H1 (cell line): Measurements from ENCODE around the gene CCP110. TPM values are rescaled to one million over a fixed set of nuclear protein-coding genes. Genes with fewer than 3 reads are reported as not detected.

ENCODE experiments used
- CTCF ChIA-PET: fragments of 300-600 bp; sonication (Branson Sonifier 250); formaldehyde crosslinking; loops from one replicate; lab custom pipeline; 2021; ENCODE audit not compliant: partially characterized antibody; lab: Charles Lee
- POLR2A ChIA-PET: fragments of 300-600 bp; sonication (Branson Sonifier 250); formaldehyde crosslinking; loops from one replicate; lab custom pipeline; 2021; ENCODE audit warnings: inconsistent platforms; ENCODE audit not compliant: partially characterized antibody; lab: Charles Lee
- DNase-seq, 2 experiments: peaks; one replicate each; pipeline versions ENCODE4 v3.0.0 to v3.0.0-alpha.2; 2010 to 2022; ENCODE audit warnings: low spot score in 2 of 2, low read depth in 1 of 2, mixed read lengths in 1 of 2
- FAIRE-seq: peaks from 2 replicates; lab custom pipeline; 2011; peaks lifted over from hg19 to GRCh38; lab: Jason Lieb, UNC
- H2AFZ ChIP-seq: 2 replicates; pipeline ENCODE4 v1.8.1; 2012; ENCODE audit warnings: low read length, inconsistent platforms
- H2AK5ac ChIP-seq: 2 replicates; pipeline ENCODE4 v1.6.1; 2013; ENCODE audit warnings: low read depth, low read length
- H2BK120ac ChIP-seq: replicated peaks from 2 replicates; pipeline ENCODE3; 2013; ENCODE audit warnings: low read depth, low read length, inconsistent platforms
- H2BK12ac ChIP-seq: 2 replicates; pipeline ENCODE4 v1.6.1; 2013; ENCODE audit warnings: low read depth, low read length
- H2BK15ac ChIP-seq: 2 replicates; pipeline ENCODE4 v1.6.1; 2013; ENCODE audit warnings: low read length
- H2BK20ac ChIP-seq: 2 replicates; pipeline ENCODE4 v1.6.1; 2013; ENCODE audit warnings: low read length
- H2BK5ac ChIP-seq: 2 replicates; pipeline ENCODE4 v1.6.1; 2013; ENCODE audit warnings: low read depth, low read length
- H3K14ac ChIP-seq: 2 replicates; pipeline ENCODE4 v1.6.1; 2013; ENCODE audit warnings: inconsistent platforms; ENCODE audit not compliant: insufficient read length
- H3K18ac ChIP-seq: 2 replicates; pipeline ENCODE4 v1.6.1; 2013; ENCODE audit warnings: low read length; ENCODE audit errors: extremely low read depth
- H3K23ac ChIP-seq: 2 replicates; pipeline ENCODE4 v1.6.1; 2013; ENCODE audit warnings: inconsistent platforms; ENCODE audit not compliant: insufficient read length
- H3K23me2 ChIP-seq: 2 replicates; pipeline ENCODE4 v1.6.1; 2013; ENCODE audit warnings: low read depth, low read length
- H3K27ac ChIP-seq: 2 replicates; pipeline ENCODE4 v1.6.1; 2011; ENCODE audit warnings: low read depth, low read length, inconsistent platforms
- H3K27me3 ChIP-seq, 4 experiments: replicated peaks in 1 of 4; 1 replicate in 1 of 4; 2 replicates in 3 of 4; pipeline versions ENCODE4 v1.6.1 to v1.8.1; 2011 to 2013; ENCODE audit warnings: low read length in 3 of 4, mild to moderate bottlenecking in 3 of 4, inconsistent platforms in 2 of 4, mixed read lengths in 2 of 4, moderate library complexity in 1 of 4; ENCODE audit not compliant: control insufficient read depth in 3 of 4, insufficient read depth in 3 of 4; ENCODE audit errors: extremely low read depth in 1 of 4
- H3K36me3 ChIP-seq, 4 experiments: 2 replicates each; pipeline versions ENCODE4 v1.6.1 to v1.8.1; 2011 to 2013; ENCODE audit warnings: mild to moderate bottlenecking in 4 of 4, low read length in 3 of 4, moderate library complexity in 2 of 4, control low read depth in 1 of 4, inconsistent platforms in 1 of 4; ENCODE audit not compliant: insufficient read depth in 4 of 4, control insufficient read depth in 2 of 4
- H3K4ac ChIP-seq: replicated peaks from 2 replicates; pipeline ENCODE3; 2013; ENCODE audit warnings: low read length, low read depth, mixed read lengths, inconsistent platforms; ENCODE audit not compliant: insufficient read length
- H3K4me1 ChIP-seq, 4 experiments: replicated peaks in 1 of 4; 1 replicate in 1 of 4; 2 replicates in 3 of 4; pipeline versions ENCODE4 v1.6.1 to v1.8.1; 2011 to 2013; ENCODE audit warnings: low read length in 3 of 4, inconsistent platforms in 2 of 4, mixed read lengths in 1 of 4; ENCODE audit not compliant: insufficient read depth in 4 of 4, control insufficient read depth in 3 of 4
- H3K4me2 ChIP-seq, 2 experiments: 2 replicates each; pipeline versions ENCODE4 v1.6.1 to v1.8.1; 2011 to 2013; ENCODE audit warnings: low read depth in 2 of 2, low read length in 2 of 2, control low read depth in 1 of 2, inconsistent platforms in 1 of 2, mild to moderate bottlenecking in 1 of 2; ENCODE audit not compliant: insufficient read depth in 1 of 2
- H3K4me3 ChIP-seq, 4 experiments: fragments of 200-600, 300-600 bp in 1 of 4; sonication (generic), shearing (Covaris generic), sonication (Bioruptor Twin) in 1 of 4; 2 replicates each; pipeline versions ENCODE4 v1.5.1 to v1.8.1; 2011 to 2016; ENCODE audit warnings: low read length in 4 of 4, low read depth in 3 of 4, control low read depth in 2 of 4, inconsistent platforms in 2 of 4, mild to moderate bottlenecking in 2 of 4, mixed read lengths in 1 of 4, moderate library complexity in 1 of 4; ENCODE audit not compliant: insufficient read depth in 2 of 4; ENCODE audit errors: extremely low read depth in 1 of 4
- H3K56ac ChIP-seq: replicated peaks from 2 replicates; pipeline ENCODE3; 2013; ENCODE audit warnings: low read depth, mild to moderate bottlenecking, mixed read lengths, low read length, inconsistent platforms; ENCODE audit not compliant: insufficient read length
- H3K79me1 ChIP-seq: 2 replicates; pipeline ENCODE4 v1.6.1; 2013; ENCODE audit warnings: low read depth, low read length, control low read depth
- H3K79me2 ChIP-seq, 2 experiments: 2 replicates each; pipeline versions ENCODE4 v1.6.1 to v1.8.1; 2012 to 2013; ENCODE audit warnings: low read length in 2 of 2, mild to moderate bottlenecking in 2 of 2, inconsistent platforms in 1 of 2; ENCODE audit not compliant: insufficient read depth in 2 of 2, control insufficient read depth in 1 of 2
- H3K9ac ChIP-seq, 4 experiments: replicated peaks in 1 of 4; 1 replicate in 1 of 4; 2 replicates in 3 of 4; pipeline versions ENCODE4 v1.6.1 to v1.8.1; 2011 to 2013; ENCODE audit warnings: low read depth in 3 of 4, low read length in 3 of 4, control low read depth in 2 of 4, mild to moderate bottlenecking in 2 of 4, moderate library complexity in 2 of 4, inconsistent platforms in 1 of 4; ENCODE audit errors: extremely low read depth in 1 of 4
- H3K9me3 ChIP-seq, 2 experiments: 2 replicates each; pipeline versions ENCODE4 v1.6.1 to v1.8.1; 2012 to 2013; ENCODE audit warnings: mild to moderate bottlenecking in 2 of 2, moderate library complexity in 2 of 2, control low read depth in 1 of 2, inconsistent platforms in 1 of 2, low read depth in 1 of 2, low read length in 1 of 2, mixed read lengths in 1 of 2; ENCODE audit not compliant: insufficient read depth in 2 of 2
- H4K20me1 ChIP-seq, 2 experiments: replicated peaks in 1 of 2; 2 replicates each; pipeline versions ENCODE3 to v1.8.1; 2011 to 2013; ENCODE audit warnings: inconsistent platforms in 2 of 2, low read length in 2 of 2, mild to moderate bottlenecking in 1 of 2; ENCODE audit not compliant: insufficient read depth in 2 of 2, control insufficient read depth in 1 of 2
- H4K5ac ChIP-seq: 2 replicates; pipeline ENCODE4 v1.6.1; 2013; ENCODE audit warnings: low read length, low read depth, mixed read lengths, inconsistent platforms; ENCODE audit not compliant: insufficient read length
- H4K8ac ChIP-seq: 2 replicates; pipeline ENCODE4 v1.8.0; 2013; ENCODE audit warnings: mild to moderate bottlenecking, moderate library complexity, low read length, inconsistent platforms; ENCODE audit not compliant: insufficient read depth; ENCODE audit errors: extremely low read depth
- H4K91ac ChIP-seq: replicated peaks from 2 replicates; pipeline ENCODE3; 2013; ENCODE audit warnings: low read length, mixed read lengths, inconsistent platforms; ENCODE audit not compliant: insufficient read length
- BACH1 ChIP-seq: IDR thresholded peaks from 2 replicates; pipeline ENCODE4 v1.6.1; 2012; ENCODE audit warnings: low read length, improper control_type of control experiment
- CBX5 ChIP-seq: fragments of 300-800, 300-1000 bp; sonication (generic); IDR thresholded peaks from 2 replicates; pipeline ENCODE4 v1.7.1; 2016; ENCODE audit warnings: antibody characterized with exemption, low read length, low read depth
- CBX8 ChIP-seq: fragments of 300-800, 300-1000 bp; sonication (generic); IDR thresholded peaks from 2 replicates; pipeline ENCODE4 v1.7.1; 2016; ENCODE audit warnings: low read depth, low read length, borderline replicate concordance
- CHD1 ChIP-seq: IDR thresholded peaks from 2 replicates; pipeline ENCODE4 v1.6.1; 2012; ENCODE audit warnings: low read depth, low read length, improper control_type of control experiment
- CTBP2 ChIP-seq: IDR thresholded peaks from 2 replicates; pipeline ENCODE4 v1.7.0; 2011; ENCODE audit warnings: borderline replicate concordance, mild to moderate bottlenecking, moderate library complexity, mixed read lengths, low read length; ENCODE audit not compliant: insufficient read depth, insufficient read length
- GABPA ChIP-seq: IDR thresholded peaks from 2 replicates; pipeline ENCODE4 v1.6.1; 2011; ENCODE audit warnings: mild to moderate bottlenecking, low read length, moderate library complexity, borderline replicate concordance; ENCODE audit not compliant: insufficient read depth
- GTF2F1 ChIP-seq: IDR thresholded peaks from 2 replicates; pipeline ENCODE4 v1.6.1; 2012; ENCODE audit warnings: low read depth, low read length, improper control_type of control experiment, borderline replicate concordance
- JUND ChIP-seq: IDR thresholded peaks from 2 replicates; pipeline ENCODE4 v1.6.1; 2011; ENCODE audit warnings: mild to moderate bottlenecking, improper control_type of control experiment, low read length
- KDM5A ChIP-seq: fragments of 200-600 bp; IDR thresholded peaks from 2 replicates; pipeline ENCODE4 v1.7.1; 2012; ENCODE audit warnings: mild to moderate bottlenecking, low read length, inconsistent platforms, mixed read lengths
- POLR2AphosphoS5 ChIP-seq: IDR thresholded peaks from 2 replicates; pipeline ENCODE4 v1.6.1; 2011; ENCODE audit warnings: low read depth, low read length
- POU5F1 ChIP-seq: IDR thresholded peaks from 2 replicates; pipeline ENCODE4 v1.6.1; 2011; ENCODE audit warnings: low read depth, mild to moderate bottlenecking, low read length, moderate library complexity
- SP1 ChIP-seq: IDR thresholded peaks from 2 replicates; pipeline ENCODE4 v1.6.1; 2011; ENCODE audit warnings: low read depth, low read length
- SUZ12 ChIP-seq: fragments of 200-600 bp; sonication (generic); IDR thresholded peaks from 2 replicates; pipeline ENCODE4 v1.6.1; 2012; ENCODE audit warnings: mild to moderate bottlenecking, inconsistent platforms, low read length, moderate library complexity, mixed read lengths
- YY1 ChIP-seq: IDR thresholded peaks from 2 replicates; pipeline ENCODE4 v1.6.1; 2011; ENCODE audit warnings: low read depth, mild to moderate bottlenecking, low read length
- WGBS, 2 experiments: shearing (Covaris generic) in 1 of 2; methylation state at CpG; one replicate each; pipeline versions ENCODE4 v1.1.6 to v1.1.7; 2013 to 2015; ENCODE audit warnings: low lambda C conversion rate in 2 of 2, mixed read lengths in 2 of 2, inconsistent platforms in 1 of 2, low coverage in 1 of 2, missing lambda C conversion rate in 1 of 2; ENCODE audit not compliant: insufficient replicate concordance in 2 of 2, insufficient coverage in 1 of 2, insufficient read length in 1 of 2; ENCODE audit errors: extremely low coverage in 1 of 2, missing lambda C conversion rate in 1 of 2; 5-methylcytosine and 5-hydroxymethylcytosine counted together
- polyA plus RNA-seq, 7 experiments: library from polyadenylated mRNA; depleted of rRNA in 3 of 7; stranded (reverse) in 5 of 7; unstranded in 2 of 7; fragments of >200 nt in 5 of 7; fragments of 200-250 nt in 2 of 7; gene quantifications; 1 replicate in 5 of 7; 2 replicates in 1 of 7; 4 replicates in 1 of 7; pipeline versions ENCODE4 v1.2.1 to v1.2.3, GENCODE V29; 2011 to 2013; ENCODE audit warnings: missing spikeins in 2 of 7, mixed read lengths in 2 of 7
- total RNA-seq: library from RNA; stranded (reverse); fragmentation: NEBNext Ultra II Directional; extraction: Animal tissue kit (Norgen Biotek cat#: 25700); gene quantifications from 2 replicates; pipeline ENCODE4 v1.2.1, GENCODE V29; 2021
- TF ChIP-seq, protein P1 (sequence below): IDR thresholded peaks from 2 replicates; pipeline ENCODE4 v1.6.1; 2012; ENCODE audit warnings: inconsistent platforms

The CCP110 gene
- total and polyA plus RNA-seq, 2 of the 8 experiments (the other 6 are each of a cell fraction or from before 2014, with no cell fraction given): 3.2 to 19.8 TPM

DNA sequence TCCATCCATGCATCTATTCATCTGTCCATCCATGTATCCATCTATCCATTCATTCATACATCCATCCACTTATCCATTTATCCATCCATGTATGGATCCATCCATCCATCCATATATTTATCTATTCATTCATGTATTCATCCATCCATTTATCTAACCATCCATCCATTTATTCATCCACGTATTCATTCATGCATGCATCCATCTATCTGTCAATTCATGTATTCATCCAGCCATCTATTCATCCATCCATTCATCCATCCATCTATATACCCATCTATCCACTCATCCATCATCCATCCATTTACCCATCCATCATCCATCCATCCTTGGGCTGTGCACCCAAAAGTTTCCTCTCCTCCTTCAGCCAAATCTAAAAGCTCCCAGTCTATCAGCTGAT lies 45.2 kb upstream of the CCP110 start:
- Histone ChIP-seq H2AFZ (no peak overlapping the region), H3K9me3 (no peaks in the 10 kb centered on the region), H3K23me2 (no peaks in the 10 kb centered on the region; the same call in 1 of the 2 replicates), H3K79me2 (no peaks in the 10 kb centered on the region), H3K27ac (no peak overlapping the region), H2BK12ac (no peak overlapping the region), H3K56ac (no peak overlapping the region), H3K4me3 (no peak overlapping the region), H4K20me1 (no peaks in the 10 kb centered on the region), H3K9ac (no peak overlapping the region), H3K4me1 (no peaks in the 10 kb centered on the region; a peak in 1 of 7 replicates), H3K14ac (no peak overlapping the region), H4K5ac (no peak overlapping the region), H3K23ac (no peak overlapping the region), H3K36me3 (no peaks in the 10 kb centered on the region), H4K8ac (no peak overlapping the region), H3K79me1 (no peaks in the 10 kb centered on the region), H2BK120ac (no peak overlapping the region), H2AK5ac (no peak overlapping the region), H3K18ac (no peak overlapping the region), H2BK5ac (no peak overlapping the region), H3K4me2 (no peak overlapping the region), H2BK20ac (no peak overlapping the region), H3K27me3 (no peaks in the 10 kb centered on the region), H2BK15ac (no peak overlapping the region), H3K4ac (no peak overlapping the region), H4K91ac (no peak overlapping the region)
- DNase-seq (no peak), FAIRE-seq (no peak)
- POLR2A ChIA-PET: interaction anchor here (0.6 to 1.2 kb wide), 2 partner anchors 10 to 304 kb away, joined by 3 read pairs; no protein-coding TSS in a partner anchor
- 94% methylated on average over 1 of the region's 1 CpG; no CpG with 5 or more reads in 1 of the 2 experiments for WGBS, 2 experiments
- CTCF ChIA-PET: interaction anchor here (0.8 to 1.8 kb wide), 3 partner anchors 27 to 89 kb away, joined by 3 to 5 read pairs (median 3); no protein-coding TSS in a partner anchor
- no peak for TF ChIP-seq SP1
- no peak for TF ChIP-seq SUZ12
- no peak for TF ChIP-seq GTF2F1
- no peak for TF ChIP-seq CTBP2
- no peak for TF ChIP-seq POU5F1
- TF ChIP-seq YY1: no peak
- TF ChIP-seq JUND: no peak
- TF ChIP-seq CBX8: no peak
- TF ChIP-seq, protein P1, sequence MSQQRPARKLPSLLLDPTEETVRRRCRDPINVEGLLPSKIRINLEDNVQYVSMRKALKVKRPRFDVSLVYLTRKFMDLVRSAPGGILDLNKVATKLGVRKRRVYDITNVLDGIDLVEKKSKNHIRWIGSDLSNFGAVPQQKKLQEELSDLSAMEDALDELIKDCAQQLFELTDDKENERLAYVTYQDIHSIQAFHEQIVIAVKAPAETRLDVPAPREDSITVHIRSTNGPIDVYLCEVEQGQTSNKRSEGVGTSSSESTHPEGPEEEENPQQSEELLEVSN: no peak
- TF ChIP-seq GABPA: no peak
- TF ChIP-seq CBX5: no peak
- no peak for TF ChIP-seq POLR2AphosphoS5
- no peak for TF ChIP-seq BACH1
- TF ChIP-seq KDM5A: no peak
- no peak for TF ChIP-seq CHD1
